Retinal pigment epithelial cell (primary cell): Measurements from ENCODE around the gene KCNQ5.

ENCODE experiments used
- DNase-seq: peaks from one replicate; pipeline ENCODE4 v3.0.0-alpha.2; 2010; ENCODE audit warnings: low read depth
- H3K4me3 ChIP-seq: 2 replicates; pipeline ENCODE4 v1.5.1; 2011; ENCODE audit warnings: mild to moderate bottlenecking, low read length, control low read depth, moderate library complexity
- CTCF ChIP-seq: conservative IDR thresholded peaks from 2 replicates; pipeline ENCODE4 v1.5.1; 2011; ENCODE audit warnings: low read depth, low read length, control low read depth, inconsistent platforms

The KCNQ5 gene

GRCh38 chr6:72819609-72820008, 197.7 kb downstream of the KCNQ5 start:
- no peak for TF ChIP-seq CTCF
- H3K4me3 ChIP-seq, result no peak overlapping the region
- DNase-seq, result no peak

- no peak for TF ChIP-seq CTCF
- DNase-seq, result no peak
- H3K4me3 ChIP-seq, result no peak overlapping the region
Measured at GRCh38 chr6:72820153-72820552, 198.3 kb downstream of the KCNQ5 start.

GRCh38 chr6:72820906-72821305, 199.0 kb downstream of the KCNQ5 start:
- no peak overlapping the region for H3K4me3 ChIP-seq
- no peak for DNase-seq
- TF ChIP-seq CTCF, result no peak

GRCh38 chr6:72822023-72822422, 200.2 kb downstream of the KCNQ5 start:
- no peak for DNase-seq
- TF ChIP-seq CTCF, result no peak
- H3K4me3 ChIP-seq, result no peak overlapping the region

GRCh38 chr6:72822691-72823090, 200.8 kb downstream of the KCNQ5 start:
- H3K4me3 ChIP-seq, result no peak overlapping the region
- TF ChIP-seq CTCF, result no peak
- DNase-seq, result no peak

GRCh38 chr6:72824833-72825232, 203.0 kb downstream of the KCNQ5 start:
- TF ChIP-seq CTCF, result no peak
- no peak for DNase-seq
- H3K4me3 ChIP-seq, result no peak overlapping the region

GRCh38 chr6:72825315-72825911, 203.5 kb downstream of the KCNQ5 start:
- no peak for TF ChIP-seq CTCF
- peak; percentile 36 for DNase-seq
- H3K4me3 ChIP-seq, result no peak overlapping the region
